ENCODE data around the gene USH1G. TPM values are rescaled to one million over a fixed set of nuclear protein-coding genes. Genes with fewer than 3 reads are reported as not detected.
"Not testable (repeated sequence)": the region's sequence is repeated elsewhere in the genome, so short reads cannot be mapped to it uniquely, and the experiment has no call there.

USH1G gene
- total RNA-seq, 1 donor from 2014 or later = 0.18 TPM

GRCh38 chr17:74919440-74920305 lies 3.4 kb downstream of the USH1G start:
- no peak for TF ChIP-seq CTCF (IDR thresholded peaks at IDR 0.05; ENCODE audit: unreplicated experiment)
- Mint-ChIP-seq H3K27ac (ENCODE audit: unreplicated experiment) (no peak overlapping the region), H3K4me1 (ENCODE audit: unreplicated experiment) (no peaks in the 10 kb centered on the region), H3K36me3 (ENCODE audit: low read depth, unreplicated experiment) (no peaks in the 10 kb centered on the region), H3K9me3 (ENCODE audit: unreplicated experiment) (no peaks in the 10 kb centered on the region), H3K27me3 (ENCODE audit: unreplicated experiment) (peaks cover 9% of the 10 kb centered on the region), H3K4me3 (ENCODE audit: unreplicated experiment) (no peak overlapping the region)
- peak; percentile 40 for DNase-seq (ENCODE audit: low spot score)

GRCh38 chr17:74918906-74919305 lies 4.1 kb downstream of the USH1G start:
- Mint-ChIP-seq H3K9me3 (ENCODE audit: unreplicated experiment) (no peaks in the 10 kb centered on the region), H3K27ac (ENCODE audit: unreplicated experiment) (no peak overlapping the region), H3K4me1 (ENCODE audit: unreplicated experiment) (no peaks in the 10 kb centered on the region), H3K27me3 (ENCODE audit: unreplicated experiment) (peaks cover 7% of the 10 kb centered on the region), H3K4me3 (ENCODE audit: unreplicated experiment) (no peak overlapping the region), H3K36me3 (ENCODE audit: low read depth, unreplicated experiment) (no peaks in the 10 kb centered on the region)
- TF ChIP-seq CTCF (IDR thresholded peaks at IDR 0.05; ENCODE audit: unreplicated experiment) = no peak
- DNase-seq (ENCODE audit: low spot score) = no peak

GRCh38 chr17:74917430-74917829 lies 5.6 kb downstream of the USH1G start:
- H3K36me3 Mint-ChIP-seq (ENCODE audit: low read depth, unreplicated experiment) = no peaks in the 10 kb centered on the region
- peaks cover 8% of the 10 kb centered on the region for H3K27me3 Mint-ChIP-seq (ENCODE audit: unreplicated experiment)
- no peaks in the 10 kb centered on the region for H3K4me1 Mint-ChIP-seq (ENCODE audit: unreplicated experiment)
- H3K27ac Mint-ChIP-seq (ENCODE audit: unreplicated experiment) = no peak overlapping the region
- no peak overlapping the region for H3K4me3 Mint-ChIP-seq (ENCODE audit: unreplicated experiment)
- H3K9me3 Mint-ChIP-seq (ENCODE audit: unreplicated experiment) = no peaks in the 10 kb centered on the region
- TF ChIP-seq CTCF (IDR thresholded peaks at IDR 0.05; ENCODE audit: unreplicated experiment) = no peak
- no peak for DNase-seq (ENCODE audit: low spot score)

GRCh38 chr17:74916851-74917199 lies 6.2 kb downstream of the USH1G start:
- Mint-ChIP-seq H3K27me3 (ENCODE audit: unreplicated experiment) (peaks cover 8% of the 10 kb centered on the region), H3K4me3 (ENCODE audit: unreplicated experiment) (no peak overlapping the region), H3K27ac (ENCODE audit: unreplicated experiment) (no peak overlapping the region), H3K36me3 (ENCODE audit: low read depth, unreplicated experiment) (no peaks in the 10 kb centered on the region), H3K9me3 (ENCODE audit: unreplicated experiment) (no peaks in the 10 kb centered on the region), H3K4me1 (ENCODE audit: unreplicated experiment) (no peaks in the 10 kb centered on the region)
- no peak for TF ChIP-seq CTCF (IDR thresholded peaks at IDR 0.05; ENCODE audit: unreplicated experiment)
- no peak for DNase-seq (ENCODE audit: low spot score)

GRCh38 chr17:74916136-74916850 lies 6.8 kb downstream of the USH1G start:
- Mint-ChIP-seq H3K27ac (ENCODE audit: unreplicated experiment) (no peak overlapping the region), H3K4me3 (ENCODE audit: unreplicated experiment) (no peak overlapping the region), H3K9me3 (ENCODE audit: unreplicated experiment) (no peaks in the 10 kb centered on the region), H3K36me3 (ENCODE audit: low read depth, unreplicated experiment) (no peaks in the 10 kb centered on the region), H3K27me3 (ENCODE audit: unreplicated experiment) (peaks cover 8% of the 10 kb centered on the region), H3K4me1 (ENCODE audit: unreplicated experiment) (no peaks in the 10 kb centered on the region)
- DNase-seq (ENCODE audit: low spot score) = no peak
- no peak for TF ChIP-seq CTCF (IDR thresholded peaks at IDR 0.05; ENCODE audit: unreplicated experiment)

GRCh38 chr17:74911423-74911822 lies 11.6 kb downstream of the USH1G start:
- not testable (repeated sequence) for DNase-seq (ENCODE audit: low spot score); H3K9me3 Mint-ChIP-seq (ENCODE audit: unreplicated experiment); H3K4me3 Mint-ChIP-seq (ENCODE audit: unreplicated experiment)

GRCh38 chr17:74909097-74909496 lies 14.0 kb downstream of the USH1G start:
- not testable (repeated sequence) for H3K27ac Mint-ChIP-seq (ENCODE audit: unreplicated experiment); H3K27me3 Mint-ChIP-seq (ENCODE audit: unreplicated experiment); DNase-seq (ENCODE audit: low spot score); H3K4me1 Mint-ChIP-seq (ENCODE audit: unreplicated experiment); H3K9me3 Mint-ChIP-seq (ENCODE audit: unreplicated experiment); H3K4me3 Mint-ChIP-seq (ENCODE audit: unreplicated experiment); H3K36me3 Mint-ChIP-seq (ENCODE audit: low read depth, unreplicated experiment)

More at GRCh38 chr17:74911423-74911822, 11.6 kb downstream of the USH1G start:
- H3K27ac Mint-ChIP-seq (ENCODE audit: unreplicated experiment); H3K27me3 Mint-ChIP-seq (ENCODE audit: unreplicated experiment); H3K36me3 Mint-ChIP-seq (ENCODE audit: low read depth, unreplicated experiment); H3K4me1 Mint-ChIP-seq (ENCODE audit: unreplicated experiment): not testable (repeated sequence)
